OCI-LY3 (cell line): ENCODE results near the gene SELENOO.

Experiments
- H2AFZ ChIP-seq: fragments of 200-600, 300-600 bp; shearing (Covaris generic); 2 replicates; pipeline ENCODE4 v1.6.0; 2014; ENCODE audit warnings: antibody characterized with exemption, low read depth, low read length
- H3K27ac ChIP-seq: fragments of 200-600, 300-600 bp; sonication (generic); 2 replicates; pipeline ENCODE4 v1.5.1; 2014; ENCODE audit warnings: mild to moderate bottlenecking, low read length, moderate library complexity, mixed read lengths
- H3K27me3 ChIP-seq: fragments of 200-600, 300-600 bp; sonication (generic); 2 replicates; pipeline ENCODE4 v1.6.1; 2014; ENCODE audit warnings: low read depth, low read length, mixed read lengths
- H3K36me3 ChIP-seq: fragments of 200-600, 300-600 bp; sonication (generic); replicated peaks from 2 replicates; pipeline ENCODE3; 2014; ENCODE audit warnings: low read depth, low read length, mixed read lengths
- H3K4me1 ChIP-seq: fragments of 300-600, 200-600 bp; sonication (generic); 2 replicates; pipeline ENCODE4 v1.6.1; 2014; ENCODE audit warnings: low read length, mixed read lengths
- H3K4me2 ChIP-seq: fragments of 200-600, 300-600 bp; sonication (generic); 2 replicates; pipeline ENCODE4 v1.6.1; 2014; ENCODE audit warnings: low read length, mixed read lengths
- H3K4me3 ChIP-seq: fragments of 300-600, 200-600 bp; sonication (generic); 2 replicates; pipeline ENCODE4 v1.5.1; 2014; ENCODE audit warnings: antibody characterized with exemption, mild to moderate bottlenecking, low read length, moderate library complexity
- H3K79me2 ChIP-seq: fragments of 300-600, 200-600 bp; shearing (Covaris generic); 2 replicates; pipeline ENCODE4 v1.6.1; 2014; ENCODE audit warnings: mild to moderate bottlenecking, low read length, mixed read lengths
- H3K9ac ChIP-seq: fragments of 300-600, 200-600 bp; shearing (Covaris generic); 2 replicates; pipeline ENCODE4 v1.6.0; 2014; ENCODE audit warnings: mild to moderate bottlenecking, low read length, moderate library complexity
- H3K9me3 ChIP-seq: fragments of 200-600, 300-600 bp; shearing (Covaris generic); 2 replicates; pipeline ENCODE4 v1.6.1; 2014; ENCODE audit warnings: low read length, mixed read lengths; ENCODE audit not compliant: insufficient read depth
- H4K20me1 ChIP-seq: fragments of 200-600, 300-600 bp; sonication (generic); 2 replicates; pipeline ENCODE4 v1.6.1; 2016; ENCODE audit warnings: low read length, mixed read lengths; ENCODE audit not compliant: insufficient read depth
- EZH2phosphoT487 ChIP-seq: fragments of 200-600 bp; shearing (Covaris generic); IDR thresholded peaks from 2 replicates; pipeline ENCODE4 v1.6.1; 2018; ENCODE audit warnings: antibody characterized with exemption, mixed run types, low read depth
- TF ChIP-seq, protein P1 (sequence below): fragments of 200-600, 300-600 bp; sonication (generic); IDR thresholded peaks from 2 replicates; pipeline ENCODE4 v1.5.1; 2014; ENCODE audit warnings: antibody characterized with exemption, low read length, low read depth

Gene SELENOO

DNA sequence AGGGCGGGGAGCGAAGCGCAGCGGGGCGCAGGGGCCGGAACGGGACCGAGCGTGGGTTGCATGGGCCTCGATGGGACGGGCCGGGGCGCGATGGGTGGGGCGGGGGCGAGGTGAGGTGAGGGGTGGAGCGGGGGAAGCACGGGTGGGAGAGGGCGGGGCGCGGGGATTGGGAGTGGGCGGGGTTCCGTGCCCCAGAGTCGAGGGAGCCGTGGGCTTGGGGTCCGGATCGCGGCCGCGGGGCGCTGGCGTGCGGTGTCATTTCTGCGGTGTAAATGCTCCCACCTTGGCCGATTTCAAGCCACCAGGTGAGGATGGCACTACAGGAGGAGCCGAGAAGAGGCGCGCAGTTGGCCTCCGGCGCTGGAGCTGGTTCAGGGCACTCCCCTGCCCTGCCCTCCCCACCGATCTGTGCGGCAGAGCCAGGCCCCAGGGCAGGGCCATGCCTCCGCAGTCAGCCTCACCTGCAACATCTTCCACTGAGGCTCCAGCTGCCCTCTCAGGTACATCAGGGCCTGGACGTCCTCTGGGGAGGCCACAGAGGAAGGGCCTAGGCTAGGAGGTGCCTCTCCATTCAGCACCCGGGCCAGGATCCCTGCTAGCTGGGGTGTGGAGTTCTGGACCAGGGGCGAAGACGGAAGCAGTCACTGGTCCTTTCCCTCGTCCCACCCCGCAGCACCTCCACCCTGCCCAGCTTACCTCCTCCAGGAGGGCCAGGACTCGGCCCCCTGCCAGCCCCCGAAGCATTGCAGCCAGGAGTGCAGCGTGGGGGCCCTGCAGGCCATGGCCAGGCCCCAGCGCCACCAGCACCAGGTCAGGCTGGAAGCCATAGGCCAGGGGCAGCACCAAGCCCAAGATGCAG is 44.6 kb downstream of the SELENOO start:
- Histone ChIP-seq H3K4me2 (peak overlapping the region; percentile 93), H2AFZ (no peak overlapping the region), H3K27me3 (no peaks in the 10 kb centered on the region), H3K9ac (peak overlapping the region; percentile 82), H3K27ac (peak overlapping the region; percentile 66), H3K36me3 (peaks cover 3% of the 10 kb centered on the region), H3K4me3 (peak overlapping the region; percentile 91), H4K20me1 (no peaks in the 10 kb centered on the region), H3K4me1 (peaks cover 20% of the 10 kb centered on the region), H3K9me3 (no peaks in the 10 kb centered on the region), H3K79me2 (peaks cover 49% of the 10 kb centered on the region)
- TF ChIP-seq, protein P1, sequence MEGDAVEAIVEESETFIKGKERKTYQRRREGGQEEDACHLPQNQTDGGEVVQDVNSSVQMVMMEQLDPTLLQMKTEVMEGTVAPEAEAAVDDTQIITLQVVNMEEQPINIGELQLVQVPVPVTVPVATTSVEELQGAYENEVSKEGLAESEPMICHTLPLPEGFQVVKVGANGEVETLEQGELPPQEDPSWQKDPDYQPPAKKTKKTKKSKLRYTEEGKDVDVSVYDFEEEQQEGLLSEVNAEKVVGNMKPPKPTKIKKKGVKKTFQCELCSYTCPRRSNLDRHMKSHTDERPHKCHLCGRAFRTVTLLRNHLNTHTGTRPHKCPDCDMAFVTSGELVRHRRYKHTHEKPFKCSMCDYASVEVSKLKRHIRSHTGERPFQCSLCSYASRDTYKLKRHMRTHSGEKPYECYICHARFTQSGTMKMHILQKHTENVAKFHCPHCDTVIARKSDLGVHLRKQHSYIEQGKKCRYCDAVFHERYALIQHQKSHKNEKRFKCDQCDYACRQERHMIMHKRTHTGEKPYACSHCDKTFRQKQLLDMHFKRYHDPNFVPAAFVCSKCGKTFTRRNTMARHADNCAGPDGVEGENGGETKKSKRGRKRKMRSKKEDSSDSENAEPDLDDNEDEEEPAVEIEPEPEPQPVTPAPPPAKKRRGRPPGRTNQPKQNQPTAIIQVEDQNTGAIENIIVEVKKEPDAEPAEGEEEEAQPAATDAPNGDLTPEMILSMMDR = no peak
- TF ChIP-seq EZH2phosphoT487 = no peak

DNA sequence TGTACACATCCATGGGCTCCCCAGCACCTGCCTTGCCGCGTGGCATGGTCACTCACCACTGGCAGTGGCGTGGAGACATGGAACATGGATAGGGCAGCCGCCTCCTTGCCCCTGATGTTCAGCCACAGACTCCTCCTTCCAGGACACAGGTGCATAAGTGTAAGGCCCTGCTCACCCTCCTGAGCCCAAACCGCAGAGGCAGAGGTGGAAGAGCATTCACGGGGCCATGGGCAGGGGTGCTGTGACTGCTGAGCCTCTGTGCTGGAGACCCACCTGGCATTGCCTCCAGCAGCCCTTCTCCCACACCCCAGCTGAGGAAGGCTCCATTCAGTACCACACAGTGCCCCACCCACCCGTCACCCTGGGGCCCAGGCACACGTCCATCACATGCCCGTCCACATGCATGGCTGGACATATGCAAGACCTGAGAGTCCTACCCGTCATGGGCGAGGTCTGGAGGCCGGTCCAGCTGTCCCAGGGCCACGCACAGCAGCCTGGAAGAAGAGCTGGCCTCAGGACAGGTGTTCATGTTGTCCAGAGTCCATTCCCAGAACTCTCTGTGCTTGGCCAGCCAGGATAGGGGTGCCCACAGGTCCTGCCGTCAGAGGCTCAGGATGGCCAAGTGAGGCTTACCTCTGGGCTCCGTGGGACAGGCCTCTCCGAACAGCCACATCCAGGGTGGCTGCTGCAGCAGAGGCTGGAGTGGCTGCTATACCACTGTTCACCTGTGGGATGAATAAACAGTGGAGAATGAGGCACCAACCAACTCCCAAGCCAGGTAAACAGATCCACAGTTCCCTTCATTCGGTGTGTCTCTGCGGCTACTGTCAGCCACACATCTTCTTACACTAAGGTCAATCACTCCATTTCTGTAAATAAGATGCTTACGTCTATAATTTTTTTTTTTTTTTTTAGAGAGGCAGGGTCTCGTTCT is 45.7 kb downstream of the SELENOO start:
- H3K27me3 ChIP-seq = no peaks in the 10 kb centered on the region
- no peak overlapping the region for H3K9ac ChIP-seq
- peak overlapping the region; percentile 91; the same call in 1 of the 2 replicates for H3K4me3 ChIP-seq
- no peaks in the 10 kb centered on the region for H4K20me1 ChIP-seq
- H3K27ac ChIP-seq = no peak overlapping the region
- peak overlapping the region; percentile 93; the same call in 1 of the 2 replicates for H3K4me2 ChIP-seq
- H3K9me3 ChIP-seq = no peaks in the 10 kb centered on the region
- peaks cover 22% of the 10 kb centered on the region for H3K4me1 ChIP-seq
- no peak overlapping the region for H2AFZ ChIP-seq
- TF ChIP-seq, protein P1 = no peak
- TF ChIP-seq EZH2phosphoT487 = no peak
- peaks cover 3% of the 10 kb centered on the region for H3K36me3 ChIP-seq
- H3K79me2 ChIP-seq = peaks cover 42% of the 10 kb centered on the region

DNA sequence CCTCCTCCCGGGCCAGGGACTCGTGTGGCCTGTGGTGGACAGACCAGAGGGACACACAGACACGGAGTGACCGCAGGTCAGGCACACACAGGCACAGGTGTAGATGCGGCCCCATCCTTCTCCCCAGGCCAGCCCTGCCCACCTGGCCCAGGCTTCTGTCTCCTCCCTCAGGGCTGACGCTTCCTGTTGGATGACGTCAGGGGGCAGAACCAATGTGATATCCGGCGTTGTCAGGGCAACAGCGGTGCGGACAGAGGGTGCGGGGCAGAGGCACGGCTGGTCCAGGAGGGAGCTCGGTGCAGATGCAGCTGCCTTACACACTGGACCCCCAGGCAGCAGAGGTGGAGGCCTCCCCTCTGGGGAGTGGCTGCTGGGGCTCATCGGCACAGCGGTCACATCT is 46.9 kb downstream of the SELENOO start:
- no peak overlapping the region for H2AFZ ChIP-seq
- H3K9ac ChIP-seq = no peak overlapping the region
- no peaks in the 10 kb centered on the region for H4K20me1 ChIP-seq
- peaks cover 20% of the 10 kb centered on the region for H3K4me1 ChIP-seq
- no peak overlapping the region for H3K27ac ChIP-seq
- TF ChIP-seq, protein P1 = no peak
- TF ChIP-seq EZH2phosphoT487 = no peak
- H3K9me3 ChIP-seq = no peaks in the 10 kb centered on the region
- no peaks in the 10 kb centered on the region for H3K27me3 ChIP-seq
- H3K36me3 ChIP-seq = no peaks in the 10 kb centered on the region
- no peak overlapping the region for H3K4me3 ChIP-seq
- H3K79me2 ChIP-seq = peaks cover 30% of the 10 kb centered on the region
- H3K4me2 ChIP-seq = peak overlapping the region; percentile 17; the same call in 1 of the 2 replicates
